K562 (cell line): ENCODE data around the gene SLC38A8.

Experiments
- ATF7 ChIP-seq: fragments of 450-650 bp; IDR thresholded peaks from 2 replicates; pipeline ENCODE4 v1.7.1; 2014; ENCODE audit warnings: mild to moderate bottlenecking, moderate library complexity
- CTCF ChIP-seq, 3 experiments: IDR thresholded peaks in 2 of 3; conservative IDR thresholded peaks in 1 of 3; 2 replicates each; pipeline ENCODE4 v1.5.1; 2011 to 2012; ENCODE audit warnings: low read length in 3 of 3, mild to moderate bottlenecking in 3 of 3, control low read depth in 2 of 3, improper control_type of control experiment in 1 of 3, inconsistent platforms in 1 of 3, low read depth in 1 of 3, mixed read lengths in 1 of 3, moderate library complexity in 1 of 3; ENCODE audit not compliant: insufficient read depth in 2 of 3
- U2AF1 ChIP-seq: fragments of 200-400 bp; formaldehyde crosslinking; optimal IDR thresholded peaks from 2 replicates; pipeline ENCODE3; 2017; ENCODE audit warnings: mild to moderate bottlenecking, low read depth, low read length, moderate library complexity
- XRCC4 ChIP-seq: IDR thresholded peaks from one replicate; pipeline ENCODE4 v1.6.1; 2011; ENCODE audit not compliant: insufficient read depth, insufficient read length; ENCODE audit errors: extremely low read depth
- YY1 ChIP-seq, 3 experiments: IDR thresholded peaks; 2 replicates each; pipeline ENCODE4 v1.6.1; 2011; ENCODE audit warnings: low read length in 2 of 3, mild to moderate bottlenecking in 2 of 3, moderate library complexity in 2 of 3, borderline replicate concordance in 1 of 3, control low read depth in 1 of 3, low read depth in 1 of 3; ENCODE audit not compliant: insufficient read depth in 3 of 3, insufficient replicate concordance in 2 of 3, control insufficient read depth in 1 of 3, insufficient read length in 1 of 3; ENCODE audit errors: extremely low read depth in 1 of 3
- TF ChIP-seq, protein P1 (sequence below): sonication (generic); formaldehyde crosslinking; IDR thresholded peaks from 2 replicates; pipeline ENCODE4 v1.8.1; 2022; ENCODE audit warnings: missing genetic modification reagents

DNA sequence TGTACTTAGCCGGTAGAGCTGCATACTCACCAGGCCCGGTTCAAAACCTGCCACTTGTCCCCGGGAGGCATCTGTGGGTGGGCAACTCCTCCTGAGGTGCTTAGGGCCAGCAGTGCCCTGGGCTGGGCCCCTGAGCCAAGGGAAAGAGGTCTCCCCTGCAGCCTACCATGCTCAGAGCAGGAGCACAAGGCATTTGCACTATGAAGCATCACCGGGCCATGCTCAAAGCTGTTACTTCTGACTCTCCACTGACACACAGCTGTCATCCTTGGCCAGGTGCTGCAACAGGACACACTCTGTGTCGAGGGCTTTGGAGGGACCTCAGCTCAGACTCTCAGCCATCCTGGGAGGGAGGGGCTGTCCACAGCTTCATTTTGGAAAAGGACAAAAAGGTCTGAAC lies 37.2 kb downstream of the SLC38A8 start:
- TF ChIP-seq YY1 (IDR thresholded peaks at IDR 0.05; ENCODE audit: borderline replicate concordance in 1 of 3, control insufficient read depth in 1 of 3, extremely low read depth in 1 of 3, insufficient read depth in 3 of 3, insufficient read length in 1 of 3, insufficient replicate concordance in 2 of 3, low read depth in 1 of 3, low read length in 2 of 3): no peak
- TF ChIP-seq, protein P1, sequence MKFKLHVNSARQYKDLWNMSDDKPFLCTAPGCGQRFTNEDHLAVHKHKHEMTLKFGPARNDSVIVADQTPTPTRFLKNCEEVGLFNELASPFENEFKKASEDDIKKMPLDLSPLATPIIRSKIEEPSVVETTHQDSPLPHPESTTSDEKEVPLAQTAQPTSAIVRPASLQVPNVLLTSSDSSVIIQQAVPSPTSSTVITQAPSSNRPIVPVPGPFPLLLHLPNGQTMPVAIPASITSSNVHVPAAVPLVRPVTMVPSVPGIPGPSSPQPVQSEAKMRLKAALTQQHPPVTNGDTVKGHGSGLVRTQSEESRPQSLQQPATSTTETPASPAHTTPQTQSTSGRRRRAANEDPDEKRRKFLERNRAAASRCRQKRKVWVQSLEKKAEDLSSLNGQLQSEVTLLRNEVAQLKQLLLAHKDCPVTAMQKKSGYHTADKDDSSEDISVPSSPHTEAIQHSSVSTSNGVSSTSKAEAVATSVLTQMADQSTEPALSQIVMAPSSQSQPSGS (CRISPR knock-in tag): no peak
- TF ChIP-seq CTCF (IDR thresholded peaks at IDR 0.05 in 2 of 3, conservative IDR thresholded peaks at IDR 0.05 in 1 of 3; ENCODE audit: insufficient read depth in 2 of 3, low read depth in 1 of 3, low read length in 3 of 3): no peak
- TF ChIP-seq U2AF1: no peak
- TF ChIP-seq ATF7: no peak
- TF ChIP-seq XRCC4: no peak
